H1 (cell line): ENCODE measurements around the gene SETDB2.

Experiments used
- CTCF ChIP-seq, 3 experiments: IDR thresholded peaks; 1 replicate in 2 of 3; 2 replicates in 1 of 3; pipeline versions ENCODE4 v1.5.1 to v1.6.1; 2011; ENCODE audit warnings: low read length in 3 of 3, mild to moderate bottlenecking in 3 of 3, inconsistent platforms in 2 of 3, low read depth in 1 of 3, moderate library complexity in 1 of 3; ENCODE audit not compliant: insufficient read depth in 1 of 3; ENCODE audit errors: control extremely low read depth in 1 of 3
- EP300 ChIP-seq, 2 experiments: IDR thresholded peaks; 1 replicate in 1 of 2; 2 replicates in 1 of 2; pipeline ENCODE4 v1.6.1; 2011 to 2012; ENCODE audit warnings: low read depth in 2 of 2, low read length in 2 of 2, mild to moderate bottlenecking in 2 of 2, borderline replicate concordance in 1 of 2, inconsistent platforms in 1 of 2, moderate library complexity in 1 of 2
- GABPA ChIP-seq: IDR thresholded peaks from 2 replicates; pipeline ENCODE4 v1.6.1; 2011; ENCODE audit warnings: mild to moderate bottlenecking, low read length, moderate library complexity, borderline replicate concordance; ENCODE audit not compliant: insufficient read depth
- NRF1 ChIP-seq: IDR thresholded peaks from 2 replicates; pipeline ENCODE4 v1.6.1; 2011; ENCODE audit warnings: mild to moderate bottlenecking, low read depth, low read length, improper control_type of control experiment

- TF ChIP-seq CTCF (IDR thresholded peaks at IDR 0.05; ENCODE audit: control extremely low read depth in 1 of 3, insufficient read depth in 1 of 3, low read depth in 1 of 3, low read length in 3 of 3) (no peak), GABPA (no peak), EP300 (IDR thresholded peaks at IDR 0.05; ENCODE audit: borderline replicate concordance in 1 of 2, low read depth in 2 of 2, low read length in 2 of 2) (no peak), NRF1 (no peak)
Measured at GRCh38 chr13:49539313-49539712, 95.2 kb downstream of the SETDB2 start.
